SK-N-SH (cell line): ENCODE measurements around the gene UBE2L5. TPM values are rescaled to one million over a fixed set of nuclear protein-coding genes. Genes with fewer than 3 reads are reported as not detected.

Experiments used
- CTCF ChIA-PET: fragments of 300-600, 350-600 bp; formaldehyde crosslinking; extraction: SDS; loops from one replicate; lab custom pipeline; 2021; lab: Yijun Ruan, JAX
- POLR2A ChIA-PET: fragments of 350-600 bp; sonication (Branson Sonifier 250); formaldehyde crosslinking; extraction: SDS; loops from one replicate; lab custom pipeline; 2020; ENCODE audit warnings: antibody characterized with exemption, inconsistent platforms; lab: Yijun Ruan, JAX
- DNase-seq: peaks from one replicate; pipeline ENCODE4 v3.0.0; 2012
- H2AFZ ChIP-seq: fragments of 200-600 bp; sonication (generic); 2 replicates; pipeline ENCODE4 v1.8.1; 2016; ENCODE audit warnings: antibody characterized with exemption, mild to moderate bottlenecking, low read depth
- H3F3A ChIP-seq: fragments of 200-600 bp; sonication (generic); replicated peaks from 2 replicates; pipeline ENCODE3; 2016; ENCODE audit warnings: antibody characterized with exemption, mild to moderate bottlenecking; ENCODE audit not compliant: insufficient read depth
- H3K27ac ChIP-seq, 2 experiments: fragments of 200-500 bp in 1 of 2; fragments of 200-600 bp in 1 of 2; sonication (Bioruptor generic) in 1 of 2; sonication (generic), shearing (Covaris generic) in 1 of 2; 2 replicates each; pipeline versions ENCODE4 v1.5.1 to v1.6.1; 2014 to 2016; ENCODE audit warnings: low read depth in 2 of 2, inconsistent platforms in 1 of 2, low read length in 1 of 2, mild to moderate bottlenecking in 1 of 2, mixed read lengths in 1 of 2
- H3K27me3 ChIP-seq: fragments of 200-600 bp; sonication (generic), shearing (Covaris generic); 2 replicates; pipeline ENCODE4 v1.6.1; 2016; ENCODE audit warnings: mixed run types; ENCODE audit not compliant: insufficient read depth
- H3K36me3 ChIP-seq, 2 experiments: fragments of 200-500 bp in 1 of 2; fragments of 200-600 bp in 1 of 2; sonication (Bioruptor generic) in 1 of 2; sonication (generic) in 1 of 2; replicated peaks in 1 of 2; 2 replicates each; pipeline versions ENCODE3 to v1.5.1; 2014 to 2016; ENCODE audit warnings: low read length in 1 of 2, mild to moderate bottlenecking in 1 of 2; ENCODE audit not compliant: insufficient read depth in 2 of 2, control insufficient read depth in 1 of 2
- H3K4me1 ChIP-seq, 2 experiments: fragments of 200-500 bp in 1 of 2; fragments of 200-600 bp in 1 of 2; sonication (Bioruptor generic) in 1 of 2; sonication (generic), shearing (Covaris generic) in 1 of 2; 2 replicates each; pipeline versions ENCODE4 v1.5.1 to v1.6.1; 2014 to 2016; ENCODE audit warnings: low read depth in 1 of 2, low read length in 1 of 2, mixed run types in 1 of 2; ENCODE audit not compliant: insufficient read depth in 2 of 2, control insufficient read depth in 1 of 2
- H3K4me2 ChIP-seq: fragments of 200-600 bp; sonication (generic), shearing (Covaris generic); 2 replicates; pipeline ENCODE4 v1.6.1; 2017; ENCODE audit warnings: mixed run types
- H3K4me3 ChIP-seq, 2 experiments: fragments of 200-500 bp in 1 of 2; fragments of 200-600 bp in 1 of 2; sonication (Bioruptor generic) in 1 of 2; sonication (generic), shearing (Covaris generic) in 1 of 2; 2 replicates each; pipeline versions ENCODE4 v1.5.1 to v1.8.1; 2014 to 2016; ENCODE audit warnings: low read depth in 2 of 2, inconsistent platforms in 1 of 2, low read length in 1 of 2, mild to moderate bottlenecking in 1 of 2, mixed read lengths in 1 of 2, moderate library complexity in 1 of 2
- H3K79me2 ChIP-seq: fragments of 200-600 bp; sonication (generic); 2 replicates; pipeline ENCODE4 v1.8.1; 2017; ENCODE audit warnings: mild to moderate bottlenecking; ENCODE audit not compliant: insufficient read depth
- H3K9ac ChIP-seq: fragments of 200-600 bp; sonication (generic); 2 replicates; pipeline ENCODE4 v1.6.1; 2017; ENCODE audit warnings: mixed run types
- H3K9me2 ChIP-seq: fragments of 200-600 bp; sonication (generic); 2 replicates; pipeline ENCODE4 v1.6.1; 2017; ENCODE audit warnings: mixed run types
- H3K9me3 ChIP-seq: fragments of 200-600 bp; sonication (generic); 2 replicates; pipeline ENCODE4 v1.6.1; 2017; ENCODE audit warnings: mixed run types, mild to moderate bottlenecking, moderate library complexity
- H4K20me1 ChIP-seq: fragments of 200-600 bp; sonication (generic); 2 replicates; pipeline ENCODE4 v1.6.1; 2017; ENCODE audit warnings: mild to moderate bottlenecking, mixed run types; ENCODE audit not compliant: insufficient read depth
- CHD2 ChIP-seq: fragments of 150-350 bp; IDR thresholded peaks from 2 replicates; pipeline ENCODE4 v1.6.1; 2018; ENCODE audit warnings: low read length; ENCODE audit not compliant: partially characterized antibody
- CTCF ChIP-seq: fragments of 200-600 bp; sonication (generic); IDR thresholded peaks from 2 replicates; pipeline ENCODE4 v1.6.1; 2017; ENCODE audit warnings: antibody characterized with exemption, mild to moderate bottlenecking, moderate library complexity
- EP300 ChIP-seq, 2 experiments: IDR thresholded peaks; 2 replicates each; pipeline versions ENCODE4 v1.4.0 to v1.6.1; 2012; ENCODE audit warnings: borderline replicate concordance in 1 of 2, low read depth in 1 of 2, low read length in 1 of 2
- FOSL2 ChIP-seq: IDR thresholded peaks from 2 replicates; pipeline ENCODE4 v1.4.0; 2012; ENCODE audit warnings: low read depth, mild to moderate bottlenecking, moderate library complexity, borderline replicate concordance
- GABPA ChIP-seq: IDR thresholded peaks from 2 replicates; pipeline ENCODE4 v1.4.0; 2012; ENCODE audit warnings: low read depth, mild to moderate bottlenecking
- JUND ChIP-seq: IDR thresholded peaks from 2 replicates; pipeline ENCODE4 v1.4.0; 2012
- MAX ChIP-seq: IDR thresholded peaks from 2 replicates; pipeline ENCODE4 v1.4.0; 2012; ENCODE audit warnings: low read depth
- NFIC ChIP-seq: IDR thresholded peaks from 2 replicates; pipeline ENCODE4 v1.4.0; 2012; ENCODE audit warnings: borderline replicate concordance
- NRF1 ChIP-seq: IDR thresholded peaks from 2 replicates; pipeline ENCODE4 v1.6.1; 2012; ENCODE audit warnings: low read depth, mild to moderate bottlenecking, low read length
- PBX3 ChIP-seq: IDR thresholded peaks from 2 replicates; pipeline ENCODE4; 2012
- REST ChIP-seq: IDR thresholded peaks from 2 replicates; pipeline ENCODE4 v1.6.1; 2012; ENCODE audit warnings: mild to moderate bottlenecking, low read depth, low read length, moderate library complexity
- SMC3 ChIP-seq: IDR thresholded peaks from 2 replicates; pipeline ENCODE4 v1.6.1; 2012; ENCODE audit warnings: low read depth, low read length, improper control_type of control experiment
- YY1 ChIP-seq: IDR thresholded peaks from 2 replicates; pipeline ENCODE4 v1.4.0; 2012; ENCODE audit warnings: low read depth, mild to moderate bottlenecking
- WGBS: methylation state at CpG from one replicate; pipeline ENCODE4 v1.1.6; 2017; ENCODE audit warnings: low lambda C conversion rate; 5-methylcytosine and 5-hydroxymethylcytosine counted together
- polyA plus RNA-seq, 3 experiments: library from polyadenylated mRNA; depleted of rRNA; stranded (reverse); fragments of >200 nt; gene quantifications; 2 replicates each; pipeline ENCODE4 v1.2.3, GENCODE V29; 2012

The UBE2L5 gene
- polyA plus RNA-seq, 1 of the 3 experiments (the other 2 are of a cell fraction), result 0.02 TPM

- CTCF ChIA-PET, result interaction anchor here (1.5 to 1.6 kb wide), 2 partner anchors 12 to 22 kb away, joined by 3 to 4 read pairs; no protein-coding TSS in a partner anchor
- TF ChIP-seq SMC3 (no peak), NFIC (no peak), NRF1 (no peak), CHD2 (no peak), REST (no peak), MAX (no peak), JUND (no peak), YY1 (no peak), CTCF (no peak), FOSL2 (no peak), EP300 (IDR thresholded peaks at IDR 0.05; ENCODE audit: borderline replicate concordance in 1 of 2, low read depth in 1 of 2, low read length in 1 of 2) (no peak), GABPA (no peak), PBX3 (no peak)
- TF ChIP-seq, all 33 proteins: peak for 0
- Histone ChIP-seq H3K4me1 (no peaks in the 10 kb centered on the region; a peak in 1 of 4 replicates), H3K4me3 (no peak overlapping the region), H3K79me2 (no peaks in the 10 kb centered on the region), H3F3A (no peaks in the 10 kb centered on the region), H3K27ac (no peak overlapping the region), H3K36me3 (no peaks in the 10 kb centered on the region), H3K4me2 (no peak overlapping the region), H3K27me3 (no peaks in the 10 kb centered on the region), H2AFZ (no peak overlapping the region), H3K9me2 (no peaks in the 10 kb centered on the region), H3K9ac (no peak overlapping the region), H4K20me1 (no peaks in the 10 kb centered on the region), H3K9me3 (no peaks in the 10 kb centered on the region)
- DNase-seq, result no peak
- 85% methylated on average over 6 of the region's 6 CpGs for WGBS
- POLR2A ChIA-PET, result no interaction called here
Observed at GRCh38 chr13:30382836-30383525, 39.3 kb upstream of the UBE2L5 start.
